HAP-1 (cell line): Measurements from ENCODE around the gene AMIGO3.
A peak's percentile ranks its signal among the peaks of the same experiment; 100 is the strongest.

ENCODE experiments used
- DNase-seq, 2 experiments: peaks; one replicate each; pipeline ENCODE4 v3.0.0-alpha.2; 2016 to 2020; ENCODE audit warnings: low spot score in 2 of 2
- H3K27me3 ChIP-seq: fragments of 250-450 bp; sonication (Bioruptor Pico); 2 replicates; pipeline ENCODE4 v1.5.1; 2020; ENCODE audit warnings: low read depth, mild to moderate bottlenecking, moderate library complexity
- H3K36me3 ChIP-seq: fragments of 250-450 bp; sonication (Bioruptor Pico); replicated peaks from 2 replicates; pipeline ENCODE4 v1.5.1; 2020; ENCODE audit warnings: mild to moderate bottlenecking
- H3K4me1 ChIP-seq: fragments of 250-450 bp; sonication (Bioruptor Pico); 2 replicates; pipeline ENCODE4 v1.5.1; 2020; ENCODE audit warnings: mild to moderate bottlenecking
- H3K4me3 ChIP-seq: fragments of 250-450 bp; sonication (Bioruptor Pico); 2 replicates; pipeline ENCODE4 v1.5.1; 2020; ENCODE audit warnings: mild to moderate bottlenecking, moderate library complexity
- H3K9me3 ChIP-seq: fragments of 250-450 bp; sonication (Bioruptor Pico); 2 replicates; pipeline ENCODE4 v1.5.1; 2020; ENCODE audit warnings: mild to moderate bottlenecking, moderate library complexity
- in situ Hi-C: fragments of 300-500 bp; cut with MboI; formaldehyde crosslinking; loops from 3 replicates; pipeline ENCODE4 v1.14.3; 2020; ENCODE audit warnings: low sequenced_read_pairs, inconsistent platforms, mixed read lengths

Gene AMIGO3

GRCh38 chr3:49668861-49669260 lies 50.6 kb downstream of the AMIGO3 start:
- Histone ChIP-seq H3K9me3 (no peaks in the 10 kb centered on the region), H3K4me3 (no peak overlapping the region), H3K36me3 (no peaks in the 10 kb centered on the region; the same call in 1 of the 2 replicates), H3K27me3 (no peaks in the 10 kb centered on the region), H3K4me1 (peaks cover 7% of the 10 kb centered on the region)
- in situ Hi-C loops, result no loop called here
- DNase-seq, result no peak

- no peak overlapping the region for H3K4me3 ChIP-seq
- H3K36me3 ChIP-seq, result no peaks in the 10 kb centered on the region; the same call in 1 of the 2 replicates
- in situ Hi-C loops, result no loop called here
- H3K9me3 ChIP-seq, result no peaks in the 10 kb centered on the region
- peaks cover 6% of the 10 kb centered on the region for H3K4me1 ChIP-seq
- H3K27me3 ChIP-seq, result no peaks in the 10 kb centered on the region
- peak in 1 of 2 experiments; percentile 29 for DNase-seq
These were observed 51.1 kb downstream of the AMIGO3 start for GRCh38 chr3:49668414-49668797.

GRCh38 chr3:49667701-49668413 lies 51.6 kb downstream of the AMIGO3 start:
- H3K27me3 ChIP-seq, result no peaks in the 10 kb centered on the region
- H3K4me3 ChIP-seq, result no peak overlapping the region
- in situ Hi-C loops, result no loop called here
- H3K4me1 ChIP-seq, result peaks cover 2% of the 10 kb centered on the region; the same call in 1 of the 2 replicates
- H3K9me3 ChIP-seq, result no peaks in the 10 kb centered on the region
- H3K36me3 ChIP-seq, result no peaks in the 10 kb centered on the region
- DNase-seq, result no peak
